NOMO-1 (cell line): ENCODE measurements around the gene NEGR1.
"Not testable (repeated sequence)": the region's sequence is repeated elsewhere in the genome, so short reads cannot be mapped to it uniquely, and the experiment has no call there.

Experiments used
- DNase-seq, 2 experiments: peaks; one replicate each; lab custom pipeline; 2025; ENCODE audit not compliant: unreplicated experiment in 2 of 2; lab: John Stamatoyannopoulos, UW

NEGR1 gene

DNA sequence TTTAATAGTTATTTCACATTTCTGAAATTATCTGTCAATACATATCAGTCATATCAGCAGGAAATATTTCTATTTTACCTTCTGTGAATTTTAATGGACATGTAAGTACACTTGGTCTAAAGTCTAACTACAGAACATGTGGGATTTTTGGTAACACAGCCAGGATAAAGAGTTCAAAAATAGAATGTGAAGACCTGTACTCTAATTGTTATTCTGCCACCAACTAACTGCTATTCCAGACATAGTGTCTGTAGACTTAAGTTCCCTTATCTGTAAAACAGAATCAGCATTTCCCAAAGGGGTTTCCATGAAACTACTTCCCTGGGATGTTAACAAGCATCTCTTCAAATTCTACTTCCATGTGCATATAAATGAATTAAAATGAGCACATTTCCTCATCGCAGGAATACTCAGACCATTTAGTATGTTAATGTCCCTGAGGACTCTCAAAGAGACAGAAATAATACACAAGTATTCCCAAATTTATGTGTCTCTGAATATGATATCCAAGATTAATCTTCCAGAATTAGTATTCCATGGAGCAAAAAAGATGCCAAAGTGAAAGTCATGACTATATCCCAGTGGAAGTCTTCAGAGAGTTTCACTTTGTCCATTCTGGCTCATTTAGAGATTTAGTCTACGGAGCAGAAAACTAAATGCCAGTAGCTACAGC lies 325.6 kb downstream of the NEGR1 start:
- DNase-seq, result no peak

DNA sequence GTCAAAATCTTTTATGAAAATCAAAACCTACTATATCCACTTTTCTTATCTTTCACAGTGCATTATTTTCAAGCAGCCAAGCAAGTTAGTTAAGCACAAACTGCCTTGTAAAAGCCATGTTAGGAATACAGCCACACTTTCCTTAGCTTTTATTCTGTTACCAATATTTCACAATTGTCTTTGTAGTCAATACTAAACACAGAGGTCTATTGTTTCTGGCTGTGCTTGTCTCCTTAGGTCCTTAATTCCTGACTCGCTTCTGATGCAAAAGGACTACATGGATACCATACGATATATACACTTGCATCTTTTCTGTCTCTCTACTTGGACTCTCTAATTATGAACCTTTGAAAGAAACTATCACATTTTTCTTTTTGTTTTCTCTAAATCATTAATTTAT lies 331.8 kb downstream of the NEGR1 start:
- no peak for DNase-seq

DNA sequence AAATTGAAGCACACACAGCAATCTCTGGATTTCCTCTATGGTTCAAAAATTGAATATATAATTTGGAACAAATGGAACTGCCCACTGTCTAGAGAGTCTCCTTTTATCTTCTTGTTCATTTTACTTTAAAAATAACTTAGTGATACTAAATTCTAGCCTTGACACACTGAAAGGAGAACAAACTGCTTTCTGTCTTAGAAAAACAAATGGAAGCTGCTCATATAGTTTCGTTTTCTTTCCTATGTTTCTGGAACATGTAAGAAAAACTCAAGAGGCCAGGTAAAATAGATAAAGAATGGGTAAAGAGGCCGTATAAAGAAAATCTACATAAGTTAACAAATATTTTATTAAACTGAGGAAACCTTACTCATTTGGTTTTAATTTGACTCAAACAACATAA lies 332.7 kb downstream of the NEGR1 start:
- peak in 1 of 2 experiments; percentile 6 for DNase-seq

DNA sequence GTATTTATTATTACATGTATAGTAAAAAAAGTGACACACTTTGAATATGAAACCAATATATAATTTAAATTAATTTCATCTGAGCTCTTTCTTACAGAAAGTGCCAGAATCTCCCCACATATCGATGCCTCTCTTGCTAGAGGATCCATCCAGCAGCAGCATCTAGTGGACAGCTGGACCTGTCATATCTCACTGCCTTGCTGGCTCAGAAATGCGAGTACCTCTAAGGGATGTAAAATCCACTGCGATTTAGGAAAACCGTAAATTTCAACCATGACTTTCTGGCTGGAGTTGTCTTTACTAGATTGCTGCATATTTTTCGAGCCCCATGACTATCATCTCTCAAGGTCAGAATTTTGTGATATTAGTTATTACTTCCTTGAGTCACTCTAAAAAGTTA lies 333.8 kb downstream of the NEGR1 start:
- DNase-seq, result no peak

DNA sequence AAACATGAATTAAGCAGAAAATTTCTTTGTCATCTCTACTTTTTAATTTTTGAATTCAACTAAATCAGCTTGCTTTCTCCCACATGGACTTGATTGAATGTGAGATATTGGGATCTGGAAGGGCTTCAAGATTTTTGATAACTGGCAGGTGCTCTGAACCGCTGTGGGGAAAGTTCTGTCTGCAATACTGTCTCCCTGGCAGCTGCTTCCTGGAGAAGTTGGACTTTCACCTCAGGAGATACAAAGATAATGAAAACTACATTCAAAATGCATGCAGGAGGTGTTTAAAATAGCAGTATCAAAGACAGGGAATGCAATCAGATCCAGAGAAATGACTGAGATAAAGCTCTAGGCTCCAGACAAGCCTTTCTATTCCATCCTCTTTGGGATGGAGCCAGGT lies 338.3 kb downstream of the NEGR1 start:
- DNase-seq, result no peak

DNA sequence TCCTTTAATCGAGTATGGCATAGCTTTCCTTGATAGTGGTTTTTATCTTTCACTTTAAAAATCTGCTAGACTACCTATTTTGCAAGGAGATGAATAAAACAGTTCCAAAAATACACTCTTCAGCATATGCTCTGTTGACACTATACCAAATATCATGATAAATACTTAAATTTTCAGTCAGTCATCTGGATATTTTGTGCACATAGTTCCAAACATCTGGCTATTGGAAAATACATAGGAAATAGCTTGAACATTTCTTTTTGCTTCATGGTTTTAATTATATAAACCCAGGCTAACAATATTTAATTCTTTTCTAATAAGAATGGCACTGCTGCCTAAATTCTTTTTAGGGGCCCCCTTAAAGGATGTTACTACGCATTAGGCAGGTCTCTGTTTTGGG lies 342.1 kb downstream of the NEGR1 start:
- DNase-seq, result no peak

DNA sequence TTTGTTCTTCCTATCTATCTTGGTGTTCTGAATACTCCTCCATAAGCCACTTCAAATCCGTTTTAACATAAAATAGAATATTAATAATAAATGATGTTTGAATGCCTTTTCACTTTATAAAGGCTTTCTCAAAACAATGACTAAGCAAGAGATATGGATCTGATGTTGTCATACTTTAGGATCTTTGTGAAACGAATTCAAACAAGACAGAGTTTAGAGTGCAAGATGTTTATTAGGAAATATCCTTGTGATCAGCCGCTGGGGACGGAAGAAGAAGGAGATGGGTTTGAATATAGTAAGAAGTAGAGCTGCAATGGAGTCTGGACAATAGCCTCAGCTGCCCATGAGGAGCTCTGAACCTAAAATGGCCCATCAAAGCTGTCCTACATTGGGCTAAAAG lies 351.8 kb downstream of the NEGR1 start:
- DNase-seq, result no peak

DNA sequence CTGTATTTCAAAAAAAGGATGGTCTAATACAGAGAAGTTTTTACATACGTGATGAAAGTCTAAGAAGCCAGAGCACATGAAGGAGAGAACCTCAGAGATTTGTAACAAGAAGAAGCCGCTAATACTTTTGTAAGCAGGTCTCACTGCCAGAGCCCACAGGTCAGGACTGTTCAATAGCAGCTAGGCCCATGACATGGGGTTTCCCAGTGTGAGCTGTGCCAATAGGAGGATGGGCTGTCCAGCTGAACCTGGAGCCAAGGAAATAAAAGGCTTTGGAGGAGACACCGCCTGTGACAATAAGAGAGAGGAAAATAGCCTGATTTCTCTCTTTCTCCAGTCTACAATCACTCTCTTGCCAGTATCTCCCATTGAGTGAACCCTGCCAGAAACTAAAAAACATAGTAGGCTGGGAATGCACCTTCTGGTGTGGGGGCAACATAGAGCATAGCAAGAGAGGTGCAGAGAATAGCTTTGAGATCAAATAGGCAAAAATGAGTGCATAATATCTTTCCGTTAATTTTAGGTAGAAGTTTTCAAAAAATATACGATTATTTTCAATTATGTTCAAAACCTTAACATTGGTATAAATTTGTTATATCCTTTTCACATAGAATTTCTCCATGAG lies 360.3 kb downstream of the NEGR1 start:
- no peak for DNase-seq

DNA sequence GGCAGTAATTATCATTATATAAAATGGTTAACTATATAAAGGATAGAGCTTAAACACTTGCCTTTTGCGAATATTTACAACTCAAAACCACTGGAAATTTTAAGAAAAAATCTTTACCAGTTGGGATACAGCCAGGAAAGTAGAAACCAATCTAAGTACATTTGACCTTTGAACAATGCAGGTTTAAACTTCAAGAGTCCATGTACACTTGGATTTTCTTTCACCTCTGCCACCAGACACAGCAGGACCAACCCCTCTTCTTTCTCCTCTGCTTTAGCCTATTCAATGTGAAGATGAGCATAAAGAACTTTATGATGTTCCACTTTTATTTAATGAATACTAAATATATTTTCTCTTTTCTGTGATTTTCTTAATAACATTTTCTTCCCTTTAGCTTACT lies 361.1 kb downstream of the NEGR1 start:
- DNase-seq, result no peak

DNA sequence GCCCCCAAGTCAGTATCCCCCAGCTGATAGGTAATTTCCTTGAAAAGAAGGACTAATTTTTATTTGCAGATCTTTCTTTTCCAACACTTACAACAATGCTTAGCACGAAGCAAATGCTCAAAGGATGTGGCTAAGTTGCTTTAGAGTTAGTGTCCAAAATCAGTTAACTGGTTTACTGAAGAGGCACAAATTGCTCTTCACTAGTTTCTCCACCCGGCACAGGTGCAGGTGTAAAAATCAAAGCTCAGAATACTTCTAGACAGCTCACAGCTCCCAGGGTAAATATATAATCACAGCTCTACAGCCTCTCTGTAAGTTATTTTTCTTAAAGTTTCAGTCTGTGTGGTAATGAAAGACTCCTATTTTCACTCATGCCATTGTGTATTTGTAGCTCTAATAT lies 361.8 kb downstream of the NEGR1 start:
- DNase-seq, result no peak

DNA sequence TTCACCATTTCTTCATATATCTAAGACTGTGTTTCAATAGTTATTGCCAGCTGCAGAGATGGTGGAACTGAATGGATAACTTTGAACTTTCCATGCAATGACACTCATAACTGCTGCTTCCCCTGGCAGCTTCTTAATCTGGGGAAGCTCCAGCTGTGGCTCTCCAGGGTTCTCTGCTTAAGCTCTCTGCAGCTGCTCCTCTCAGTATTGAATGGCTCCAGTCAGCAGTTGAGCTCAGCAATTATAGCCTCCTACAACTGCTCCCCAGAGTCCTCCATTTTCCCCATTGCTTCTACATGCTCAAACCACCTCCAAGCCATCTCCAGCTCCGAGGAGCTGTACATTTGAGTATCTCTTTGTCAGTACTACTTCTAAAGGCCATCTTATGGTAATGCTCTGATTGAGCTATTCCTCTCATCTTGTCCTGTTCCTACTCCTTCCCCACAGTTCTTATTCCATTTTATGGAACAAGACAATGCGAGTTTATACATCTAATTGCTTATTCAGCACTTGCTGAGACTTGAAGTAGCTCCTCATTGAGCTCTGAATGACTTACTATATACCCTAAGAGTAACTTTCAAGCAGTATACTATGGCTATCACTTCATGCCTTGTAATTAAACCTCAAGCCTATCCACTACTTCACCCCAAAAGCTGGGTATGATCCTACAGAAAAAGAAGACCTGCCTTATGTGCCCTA lies 362.4 kb downstream of the NEGR1 start:
- DNase-seq, result no peak

DNA sequence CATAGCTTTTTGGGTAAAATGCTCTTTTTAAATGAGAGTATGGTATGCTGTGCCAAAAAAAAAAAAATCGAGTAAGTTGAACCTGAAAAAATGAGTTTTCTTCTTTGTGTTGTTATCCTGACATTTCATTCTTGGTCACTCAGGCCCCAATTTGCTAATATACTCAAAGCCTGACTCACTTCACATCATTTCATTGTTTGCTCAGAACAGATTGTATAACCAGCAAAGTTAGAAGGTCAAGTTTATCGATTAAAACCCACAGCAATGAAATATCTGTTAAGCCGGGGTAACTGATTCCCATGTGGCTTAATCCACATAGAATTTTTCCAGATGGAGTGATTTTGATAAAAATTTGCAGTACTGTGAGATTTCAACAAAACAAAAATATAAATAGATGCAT lies 363.7 kb downstream of the NEGR1 start:
- DNase-seq, result no peak

DNA sequence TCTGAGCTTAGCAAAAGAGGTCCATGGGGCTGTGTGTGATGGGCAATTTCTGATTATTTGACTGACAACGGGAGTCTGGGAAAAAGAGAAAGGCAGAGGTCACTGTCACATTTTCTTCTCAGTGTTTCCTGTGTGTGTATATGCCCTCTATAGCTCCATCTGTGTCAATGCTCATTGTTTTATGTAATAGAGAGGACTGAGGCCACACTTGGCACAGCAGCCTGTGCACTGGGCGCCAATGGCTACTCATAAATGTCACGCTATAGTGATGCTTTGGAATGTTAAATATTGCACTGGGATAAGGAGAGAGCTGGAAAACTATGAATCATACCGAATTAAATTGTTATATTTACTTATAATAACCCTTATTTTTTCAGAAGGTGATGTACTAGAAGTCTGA lies 365.4 kb downstream of the NEGR1 start:
- no peak for DNase-seq

DNA sequence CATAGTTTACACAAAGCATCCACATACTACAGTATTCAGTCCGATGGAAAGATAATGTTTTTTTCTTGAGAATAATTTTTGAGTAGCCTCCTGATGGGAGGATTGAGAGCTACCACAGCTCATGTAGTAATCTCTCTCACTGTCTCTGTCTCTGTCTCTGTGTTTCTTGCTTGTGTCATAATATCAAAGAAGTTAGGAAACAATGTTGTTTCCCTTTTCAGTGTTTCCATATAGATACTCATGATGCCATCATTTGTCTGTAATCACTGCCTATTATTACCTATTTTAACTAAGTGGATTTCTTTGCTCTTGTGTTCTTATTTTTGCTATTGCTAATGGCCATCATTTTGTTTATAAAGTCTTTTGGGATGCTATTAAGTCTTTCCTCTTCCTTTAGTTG lies 367.7 kb downstream of the NEGR1 start:
- no peak for DNase-seq

DNA sequence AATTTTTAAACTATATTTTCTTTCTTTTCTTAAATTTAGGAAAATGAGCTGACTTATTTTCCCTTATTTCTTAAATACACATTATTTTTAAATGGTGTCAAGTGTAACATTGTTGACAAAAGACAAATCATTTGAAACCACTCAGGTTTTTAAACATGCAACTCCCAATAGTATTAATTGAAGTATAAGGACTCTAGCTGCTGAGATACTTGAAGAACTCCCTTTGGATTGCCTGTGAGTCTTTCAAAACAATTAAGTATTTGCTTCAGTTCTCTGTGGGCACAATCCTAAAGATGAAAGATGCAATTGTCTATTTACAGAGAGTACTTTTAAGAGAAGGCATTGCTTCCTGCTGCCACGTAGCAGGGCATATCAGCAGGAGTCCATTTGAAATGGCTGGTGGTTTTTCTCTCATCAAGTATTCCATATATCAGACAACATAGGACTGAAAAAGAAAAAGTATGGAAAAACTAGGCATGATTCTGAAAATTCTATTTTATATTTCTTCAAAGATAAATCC lies 373.4 kb downstream of the NEGR1 start:
- DNase-seq, result no peak

DNA sequence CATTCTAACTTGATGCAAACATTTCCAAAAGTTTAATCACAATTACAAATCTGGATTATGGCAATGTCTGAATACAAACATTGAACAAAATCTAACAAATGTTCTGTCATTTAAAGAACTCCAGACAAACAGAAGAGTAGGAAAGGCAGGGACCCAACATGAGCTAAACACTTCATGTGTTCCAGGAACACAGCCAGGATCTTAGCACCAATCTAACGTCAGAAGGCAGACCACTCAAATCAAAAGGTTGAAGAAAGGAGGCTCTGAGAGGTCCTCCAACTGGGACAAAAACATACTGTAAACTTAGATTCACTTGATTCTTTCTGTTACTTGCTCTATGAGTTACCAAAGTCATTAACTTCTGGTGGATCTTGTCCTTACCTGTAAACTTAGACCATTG lies 374.0 kb downstream of the NEGR1 start:
- DNase-seq, result no peak

DNA sequence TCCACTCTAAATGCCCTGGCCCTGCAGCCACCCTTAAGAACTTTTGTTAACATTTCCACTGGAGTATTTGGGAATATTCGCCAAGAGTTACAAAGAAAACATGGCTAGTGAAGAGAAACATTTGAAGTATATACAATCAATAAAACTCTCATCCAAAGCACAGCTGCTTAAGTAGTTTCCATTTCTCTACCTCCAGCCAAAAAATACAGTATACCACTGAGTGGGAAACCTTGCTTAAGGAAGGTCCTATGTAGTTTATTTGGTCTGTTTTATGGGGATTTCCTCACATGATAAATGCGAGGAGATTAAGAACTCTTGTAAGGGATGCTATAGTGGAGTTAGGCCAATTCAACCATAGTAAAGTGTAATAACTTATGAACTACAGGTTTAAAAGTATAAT lies 382.5 kb downstream of the NEGR1 start:
- no peak for DNase-seq

DNA sequence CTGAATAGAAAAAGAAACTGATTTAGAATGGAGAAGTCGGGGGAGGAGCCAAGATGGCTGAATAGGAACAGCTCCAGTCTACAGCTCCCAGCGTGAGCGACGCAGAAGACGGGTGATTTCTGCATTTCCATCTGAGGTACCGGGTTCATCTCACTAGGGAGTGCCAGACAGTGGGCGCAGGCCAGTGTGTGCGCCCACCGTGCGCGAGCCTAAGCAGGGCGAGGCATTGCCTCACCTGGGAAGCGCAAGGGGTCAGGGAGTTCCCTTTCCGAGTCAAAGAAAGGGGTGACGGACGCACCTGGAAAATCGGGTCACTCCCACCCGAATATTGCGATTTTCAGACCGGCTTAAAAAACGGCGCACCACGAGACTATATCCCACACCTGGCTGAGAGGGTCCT lies 394.2 kb downstream of the NEGR1 start:
- not testable (repeated sequence) for DNase-seq

DNA sequence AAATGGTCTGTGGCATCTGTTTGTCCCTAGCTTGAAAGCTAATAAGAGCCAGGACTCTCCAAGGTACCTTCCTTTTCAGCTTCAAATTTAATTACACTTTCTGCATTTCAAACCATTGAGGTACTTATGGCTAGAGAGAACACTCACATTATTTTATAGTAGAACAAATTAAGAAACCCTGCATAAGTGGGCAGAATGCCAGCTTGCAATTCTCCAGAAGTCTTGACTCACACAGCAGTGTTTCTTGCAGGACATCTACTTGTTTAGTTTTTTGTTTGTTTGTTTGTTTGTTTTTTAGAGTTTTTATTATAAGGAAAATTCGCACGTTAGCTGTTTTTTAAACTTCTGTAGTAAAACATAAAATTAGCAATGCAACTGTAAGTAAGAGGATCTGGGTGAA lies 397.2 kb downstream of the NEGR1 start:
- DNase-seq, result no peak

DNA sequence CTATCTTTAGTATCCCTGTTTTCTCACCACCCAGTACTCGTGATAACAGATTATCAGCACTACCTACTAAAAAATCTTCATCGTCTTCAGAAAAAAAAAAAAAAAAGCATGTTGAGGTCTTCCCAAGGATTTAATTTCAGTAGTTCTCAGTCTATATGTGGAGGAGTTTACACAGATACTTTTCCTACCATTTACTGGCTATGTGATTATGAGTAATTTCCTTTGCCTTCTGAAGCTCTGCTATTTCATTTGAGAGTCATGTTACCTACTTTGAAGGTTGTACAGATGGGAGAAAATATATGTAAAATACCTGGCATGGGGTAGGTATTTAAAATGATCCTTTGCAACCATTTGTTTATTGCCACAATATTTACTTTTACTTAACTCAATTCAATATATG lies 399.7 kb downstream of the NEGR1 start:
- DNase-seq, result peak in 1 of 2 experiments; percentile 44

DNA sequence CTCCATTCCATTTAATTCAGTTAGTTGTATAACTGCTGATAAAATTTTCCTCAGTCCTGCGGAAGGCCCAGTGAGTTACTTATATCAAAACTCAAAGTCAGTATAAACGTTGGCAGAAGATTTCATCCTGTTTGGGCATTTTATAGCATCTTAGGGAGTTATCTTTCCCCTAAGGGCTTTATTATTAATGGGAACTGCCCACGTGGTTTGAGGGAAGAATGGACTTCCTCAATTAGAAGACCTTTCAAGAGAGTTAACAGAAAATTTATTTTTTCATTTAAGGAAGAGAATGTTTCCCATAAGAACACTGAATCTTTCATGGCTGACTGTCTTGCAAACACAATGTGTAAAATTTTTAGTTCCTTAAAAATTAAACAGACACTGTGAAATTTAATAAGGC lies 400.1 kb downstream of the NEGR1 start:
- DNase-seq, result peak in 1 of 2 experiments; percentile 56

DNA sequence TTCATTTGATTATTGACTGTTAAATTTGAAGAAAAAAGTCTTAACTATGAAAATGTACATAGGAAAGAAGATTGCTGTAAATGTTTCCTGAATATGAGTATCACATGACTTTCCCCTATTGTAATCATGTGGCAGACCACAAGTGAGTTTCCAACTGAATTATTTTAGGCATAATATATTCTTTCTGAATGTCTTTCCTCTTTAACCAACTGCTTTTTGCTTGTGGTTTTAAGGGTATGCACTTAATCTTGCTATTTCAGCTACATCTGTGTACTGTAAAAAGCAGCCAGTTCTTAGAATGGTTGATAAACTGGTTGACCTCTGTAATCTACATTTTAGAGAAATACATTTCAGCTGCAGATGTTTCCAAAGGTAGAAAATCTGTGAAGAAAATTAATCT lies 400.7 kb downstream of the NEGR1 start:
- DNase-seq, result peak; percentile 74 to 94
